Activated CD4-positive, alpha-beta T cell treated with anti-CD3 and anti-CD28 coated beads, Interleukin-2, amount 10 ng/mL, durations not matched to agents 7 days and 5 days (primary cell): ENCODE results near the gene OR10H4. TPM values are rescaled to one million over a fixed set of nuclear protein-coding genes. Genes with fewer than 3 reads are reported as not detected.
"Not testable (repeated sequence)": the region's sequence is repeated elsewhere in the genome, so short reads cannot be mapped to it uniquely, and the experiment has no call there.

ENCODE experiments used
- CTCF ChIA-PET: fragments of 350-600 bp; sonication (Branson Sonifier 250); formaldehyde crosslinking; loops from one replicate; lab custom pipeline; 2021; ENCODE audit warnings: antibody characterized with exemption; lab: Charles Lee
- POLR2A ChIA-PET: fragments of 350-600 bp; sonication (Branson Sonifier 250); formaldehyde crosslinking; loops from one replicate; lab custom pipeline; 2021; ENCODE audit warnings: antibody characterized with exemption; lab: Charles Lee
- DNase-seq: peaks from one replicate; pipeline ENCODE4 v3.0.0-alpha.2; 2020
- H3K27ac Mint-ChIP-seq: one replicate; pipeline ENCODE4 v1.8.0; 2021; ENCODE audit warnings: mild to moderate bottlenecking, moderate library complexity, mixed read lengths
- H3K27me3 Mint-ChIP-seq: one replicate; pipeline ENCODE4 v1.8.0; 2021; ENCODE audit warnings: mixed read lengths
- H3K36me3 Mint-ChIP-seq: one replicate; pipeline ENCODE4 v1.8.0; 2021; ENCODE audit warnings: low read depth, mixed read lengths
- H3K4me1 Mint-ChIP-seq: one replicate; pipeline ENCODE4 v1.8.0; 2021; ENCODE audit warnings: mixed read lengths
- H3K4me3 Mint-ChIP-seq: one replicate; pipeline ENCODE4 v1.8.0; 2021; ENCODE audit warnings: mild to moderate bottlenecking, moderate library complexity, mixed read lengths
- H3K9me3 Mint-ChIP-seq: one replicate; pipeline ENCODE4 v1.8.0; 2021; ENCODE audit warnings: mixed read lengths
- total RNA-seq, 2 experiments: library from RNA; stranded (reverse); gene quantifications; one replicate each; pipeline ENCODE4 v1.2.3, GENCODE V29; 2021

Gene OR10H4, protein sequence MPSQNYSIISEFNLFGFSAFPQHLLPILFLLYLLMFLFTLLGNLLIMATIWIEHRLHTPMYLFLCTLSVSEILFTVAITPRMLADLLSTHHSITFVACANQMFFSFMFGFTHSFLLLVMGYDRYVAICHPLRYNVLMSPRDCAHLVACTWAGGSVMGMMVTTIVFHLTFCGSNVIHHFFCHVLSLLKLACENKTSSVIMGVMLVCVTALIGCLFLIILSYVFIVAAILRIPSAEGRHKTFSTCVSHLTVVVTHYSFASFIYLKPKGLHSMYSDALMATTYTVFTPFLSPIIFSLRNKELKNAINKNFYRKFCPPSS
- total RNA-seq: not detected

DNA sequence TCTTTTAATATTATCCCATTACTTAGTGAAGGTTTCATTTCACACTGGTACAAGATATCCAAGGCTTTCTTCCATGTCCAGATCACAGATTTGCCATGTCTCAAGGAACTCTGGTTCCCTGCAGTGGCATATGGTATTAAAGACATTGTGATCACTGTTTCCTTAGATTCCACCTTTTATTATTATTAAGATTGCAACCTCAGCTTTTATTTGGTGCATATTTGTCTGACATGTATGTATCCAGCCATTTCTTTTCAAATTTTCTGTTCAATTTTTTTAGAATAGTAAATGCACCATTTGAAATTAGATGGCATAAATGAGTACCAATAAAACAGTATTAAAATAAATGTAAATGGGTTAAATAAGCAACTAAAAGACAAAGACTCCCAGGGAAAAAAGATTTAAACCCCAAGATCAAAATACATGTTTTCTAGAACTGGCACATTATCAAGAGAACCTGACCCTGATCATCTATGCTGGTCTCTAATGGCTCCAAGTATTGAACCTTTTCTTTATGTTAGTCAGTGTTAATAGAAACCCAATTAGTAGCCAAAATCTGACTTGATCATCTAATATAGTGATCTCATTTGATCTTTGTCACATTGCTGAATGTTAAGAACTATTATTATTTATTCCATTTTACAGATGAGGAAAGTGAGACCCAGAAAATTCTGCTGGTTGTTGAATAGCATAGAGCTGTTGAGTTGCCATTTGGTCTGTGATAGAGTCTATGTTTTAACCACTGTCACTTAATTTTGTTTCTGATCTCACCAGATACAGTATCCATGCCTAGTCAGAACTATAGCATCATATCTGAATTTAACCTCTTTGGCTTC, at the start of gene OR10H4:
Gene OR10H4, plus strand, starts transcription at position 786 of the 836 bp plus-strand sequence. Its CDS starts 0 bp downstream, at position 786.
- Mint-ChIP-seq H3K27me3 (peaks cover 34% of the 10 kb centered on the region), H3K9me3 (peaks cover 15% of the 10 kb centered on the region)
- no peak for DNase-seq

DNA sequence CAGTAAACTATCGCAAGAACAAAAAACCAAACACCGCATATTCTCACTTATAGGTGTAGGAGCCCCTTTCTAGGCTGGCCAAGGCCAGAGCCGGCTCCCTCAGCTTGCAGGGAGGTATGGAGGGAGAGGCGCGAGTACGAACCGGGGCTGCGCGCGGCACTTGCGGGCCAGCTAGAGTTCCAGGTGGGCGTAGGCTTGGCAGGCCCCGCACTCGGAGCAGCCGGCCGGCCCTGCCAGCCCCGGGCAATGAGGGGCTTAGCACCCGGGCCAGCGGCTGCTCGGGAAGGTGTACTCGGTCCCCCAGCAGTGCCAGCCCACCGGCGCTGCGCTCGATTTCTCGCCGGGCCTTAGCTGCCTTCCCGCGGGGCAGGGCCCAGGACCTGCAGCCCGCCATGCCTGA, 49.2 kb upstream of the OR10H4 start:
- CTCF ChIA-PET, H3K9me3 Mint-ChIP-seq, H3K4me3 Mint-ChIP-seq, H3K4me1 Mint-ChIP-seq, DNase-seq, POLR2A ChIA-PET, H3K27ac Mint-ChIP-seq, H3K36me3 Mint-ChIP-seq: not testable (repeated sequence)
- peaks cover 39% of the 10 kb centered on the region for H3K27me3 Mint-ChIP-seq

More for the DNA sequence above, at the start of gene OR10H4:
- no peaks in the 10 kb centered on the region for H3K4me1 Mint-ChIP-seq
- no peak within 1 kb of the TSS for H3K27ac Mint-ChIP-seq
- POLR2A ChIA-PET: no interaction called here
- CTCF ChIA-PET: no interaction called here
- no peaks in the 10 kb centered on the region for H3K36me3 Mint-ChIP-seq
- H3K4me3 Mint-ChIP-seq: no peak within 1 kb of the TSS

GRCh38 chr19:15900032-15900431, 48.8 kb upstream of the OR10H4 start:
- CTCF ChIA-PET, H3K27ac Mint-ChIP-seq, POLR2A ChIA-PET, H3K36me3 Mint-ChIP-seq, H3K4me3 Mint-ChIP-seq, H3K4me1 Mint-ChIP-seq, DNase-seq, H3K9me3 Mint-ChIP-seq: not testable (repeated sequence)
- peaks cover 44% of the 10 kb centered on the region for H3K27me3 Mint-ChIP-seq

DNA sequence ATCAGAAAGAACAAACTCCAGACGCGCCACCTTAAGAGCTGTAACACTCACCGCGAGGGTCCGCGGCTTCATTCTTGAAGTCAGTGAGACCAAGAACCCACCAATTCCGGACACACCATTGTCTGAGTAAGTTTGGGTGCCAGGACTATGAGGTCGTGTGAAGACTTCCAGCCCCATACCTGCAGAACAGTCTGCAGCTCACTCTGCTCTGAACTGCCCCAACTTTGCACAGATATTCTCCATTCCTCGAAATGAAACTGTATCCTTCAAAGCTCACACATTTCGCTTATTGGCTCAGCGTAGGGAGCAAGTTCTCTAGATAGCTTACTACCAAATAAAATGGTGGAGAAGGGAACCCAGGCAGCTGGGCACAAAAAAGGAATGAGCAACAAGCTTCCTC, 48.3 kb upstream of the OR10H4 start:
- no peak for DNase-seq
- POLR2A ChIA-PET: no interaction called here
- Mint-ChIP-seq H3K4me3 (no peak overlapping the region), H3K36me3 (no peaks in the 10 kb centered on the region), H3K27ac (no peak overlapping the region), H3K9me3 (peaks cover 6% of the 10 kb centered on the region), H3K4me1 (peaks cover 6% of the 10 kb centered on the region), H3K27me3 (peaks cover 47% of the 10 kb centered on the region)
- CTCF ChIA-PET: no interaction called here

DNA sequence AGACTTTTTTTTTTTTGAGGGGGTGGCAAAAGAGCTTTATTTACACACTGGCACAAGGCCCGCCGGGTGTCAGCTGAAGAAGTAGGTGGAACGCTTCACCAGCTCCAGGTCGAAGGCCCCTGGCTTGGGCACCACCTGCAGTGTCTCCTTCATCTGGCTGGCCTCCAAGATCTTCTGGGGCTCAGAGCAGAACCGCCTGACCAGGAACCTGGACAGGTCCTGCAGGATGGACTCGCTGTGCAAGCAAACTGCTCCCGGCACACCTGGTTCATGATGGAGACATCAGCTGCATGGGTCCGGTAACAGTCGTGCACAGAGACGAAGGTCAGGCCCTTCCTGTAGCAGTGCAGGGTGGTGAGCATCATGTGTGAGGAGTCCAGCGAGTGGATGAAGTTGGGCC, 46.6 kb upstream of the OR10H4 start:
- Mint-ChIP-seq H3K4me1 (peaks cover 6% of the 10 kb centered on the region), H3K27me3 (peaks cover 60% of the 10 kb centered on the region), H3K27ac (no peak overlapping the region), H3K9me3 (peaks cover 6% of the 10 kb centered on the region), H3K36me3 (no peaks in the 10 kb centered on the region), H3K4me3 (no peak overlapping the region)
- DNase-seq: no peak
- ChIA-PET POLR2A (no interaction called here), CTCF (interaction anchor here (0.6 kb wide), 1 partner anchor 1627 kb away, joined by 5 read pairs; no protein-coding TSS in a partner anchor)

DNA sequence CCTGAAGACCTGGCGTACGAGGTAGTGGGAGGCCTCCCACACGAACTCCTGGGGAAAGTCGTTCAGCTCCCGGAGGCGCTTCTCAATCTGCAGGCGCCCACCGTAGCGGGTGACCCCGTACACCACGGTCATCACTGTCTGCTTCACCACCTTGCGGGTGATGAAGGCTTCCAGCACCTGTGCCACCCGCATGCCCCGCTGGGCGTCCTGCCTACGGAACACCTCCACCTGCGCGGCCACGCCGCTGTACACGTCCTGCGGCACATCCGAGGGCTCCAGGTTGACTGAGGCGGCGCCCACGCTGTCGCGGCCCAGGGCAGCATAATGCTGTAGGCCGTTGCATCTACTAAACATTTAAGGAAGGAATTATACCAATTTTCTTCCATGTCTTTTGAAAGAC, 45.9 kb upstream of the OR10H4 start:
- POLR2A ChIA-PET, H3K36me3 Mint-ChIP-seq, H3K9me3 Mint-ChIP-seq, CTCF ChIA-PET, H3K4me1 Mint-ChIP-seq, DNase-seq, H3K27ac Mint-ChIP-seq, H3K4me3 Mint-ChIP-seq: not testable (repeated sequence)
- peaks cover 63% of the 10 kb centered on the region for H3K27me3 Mint-ChIP-seq

GRCh38 chr19:15905026-15905425, 43.8 kb upstream of the OR10H4 start:
- CTCF ChIA-PET: no interaction called here
- Mint-ChIP-seq H3K36me3 (no peaks in the 10 kb centered on the region), H3K27ac (no peak overlapping the region), H3K9me3 (peaks cover 6% of the 10 kb centered on the region), H3K4me1 (peaks cover 6% of the 10 kb centered on the region), H3K27me3 (peaks cover 61% of the 10 kb centered on the region), H3K4me3 (no peak overlapping the region)
- POLR2A ChIA-PET: no interaction called here
- no peak for DNase-seq

DNA sequence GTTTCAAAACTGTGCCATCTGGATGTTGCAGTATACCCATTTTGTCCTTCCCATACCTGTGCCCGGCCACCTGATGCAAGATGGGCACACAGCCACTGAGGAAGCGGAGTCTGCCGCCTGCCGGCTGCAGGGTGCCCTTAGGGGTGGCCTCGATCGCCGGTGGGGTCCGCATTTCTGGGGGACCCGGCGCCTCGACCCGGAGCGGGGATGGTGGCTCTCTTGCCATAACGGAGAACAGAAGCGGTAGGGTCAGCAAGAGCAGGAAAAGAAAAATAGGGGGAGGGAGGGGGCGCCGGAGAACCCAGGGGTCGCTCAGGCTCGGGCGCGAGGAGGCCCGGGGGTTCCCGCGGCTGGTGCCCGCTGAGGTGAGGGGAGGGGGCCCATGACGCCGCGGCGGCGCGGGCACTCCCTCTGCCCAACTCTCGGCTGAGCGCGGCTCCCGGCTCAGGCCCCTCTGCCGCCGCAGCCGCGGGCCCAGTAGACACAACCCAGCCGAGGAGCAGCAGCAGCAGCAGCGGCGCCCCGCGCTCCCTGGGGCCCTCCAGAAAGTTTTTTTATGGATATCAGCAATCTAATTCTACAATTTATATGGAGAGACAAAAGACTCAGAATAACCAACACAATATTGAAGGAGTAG, 37.1 kb upstream of the OR10H4 start:
- H3K4me3 Mint-ChIP-seq: no peak overlapping the region
- CTCF ChIA-PET: no interaction called here
- H3K27ac Mint-ChIP-seq: no peak overlapping the region
- peaks cover 2% of the 10 kb centered on the region for H3K9me3 Mint-ChIP-seq
- no peaks in the 10 kb centered on the region for H3K36me3 Mint-ChIP-seq
- POLR2A ChIA-PET: no interaction called here
- H3K4me1 Mint-ChIP-seq: no peaks in the 10 kb centered on the region
- H3K27me3 Mint-ChIP-seq: peaks cover 55% of the 10 kb centered on the region
- DNase-seq: no peak

DNA sequence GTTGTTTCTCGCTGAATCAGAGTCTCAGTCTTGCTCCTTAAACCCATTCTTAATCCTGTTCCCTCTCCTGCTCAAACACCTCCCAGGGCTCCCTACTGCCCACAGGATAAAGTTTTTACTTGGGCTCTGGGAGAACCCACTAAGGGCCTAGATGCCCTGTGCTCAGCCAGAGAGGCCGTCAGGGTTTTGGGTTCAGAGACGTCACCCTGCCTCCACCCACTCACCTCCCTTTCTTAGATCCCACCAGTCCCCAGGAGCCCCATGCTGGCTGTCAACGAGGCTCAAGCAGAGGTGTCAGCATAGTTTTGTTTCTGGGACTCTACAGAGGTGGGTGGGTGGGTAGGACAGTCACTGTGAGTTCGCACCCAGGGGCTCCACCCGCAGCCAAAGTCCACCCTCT, 35.4 kb upstream of the OR10H4 start:
- H3K36me3 Mint-ChIP-seq: no peaks in the 10 kb centered on the region

DNA sequence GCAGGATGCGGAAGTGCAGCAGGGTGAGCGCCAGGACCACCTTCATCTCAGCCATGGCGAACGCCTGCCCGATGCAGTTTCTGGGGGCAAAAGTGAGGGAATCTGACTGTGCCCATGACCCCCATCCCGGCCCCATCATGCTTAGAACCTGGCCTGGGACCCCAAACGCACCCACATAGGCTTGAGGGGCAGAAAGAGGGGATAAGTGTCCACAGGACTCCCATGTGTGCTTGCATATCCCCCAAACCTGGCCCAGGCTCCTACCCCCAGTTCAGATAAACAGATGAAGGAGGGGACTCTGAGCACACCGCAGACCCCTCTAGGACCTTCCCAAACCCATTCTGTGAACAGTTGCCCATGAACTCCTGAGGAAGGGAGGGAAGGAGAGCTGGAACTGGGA, 35.0 kb upstream of the OR10H4 start:
- Mint-ChIP-seq H3K36me3 (no peaks in the 10 kb centered on the region), H3K27me3 (peaks cover 59% of the 10 kb centered on the region), H3K9me3 (peaks cover 2% of the 10 kb centered on the region), H3K4me3 (no peak overlapping the region), H3K27ac (no peak overlapping the region), H3K4me1 (no peaks in the 10 kb centered on the region)
- DNase-seq: no peak
- ChIA-PET POLR2A (no interaction called here), CTCF (no interaction called here)

More for the DNA sequence above, 35.4 kb upstream of the OR10H4 start:
- DNase-seq: no peak
- POLR2A ChIA-PET: no interaction called here
- Mint-ChIP-seq H3K27ac (no peak overlapping the region), H3K9me3 (peaks cover 2% of the 10 kb centered on the region), H3K4me1 (no peaks in the 10 kb centered on the region), H3K4me3 (no peak overlapping the region), H3K27me3 (peaks cover 58% of the 10 kb centered on the region)
- CTCF ChIA-PET: no interaction called here

DNA sequence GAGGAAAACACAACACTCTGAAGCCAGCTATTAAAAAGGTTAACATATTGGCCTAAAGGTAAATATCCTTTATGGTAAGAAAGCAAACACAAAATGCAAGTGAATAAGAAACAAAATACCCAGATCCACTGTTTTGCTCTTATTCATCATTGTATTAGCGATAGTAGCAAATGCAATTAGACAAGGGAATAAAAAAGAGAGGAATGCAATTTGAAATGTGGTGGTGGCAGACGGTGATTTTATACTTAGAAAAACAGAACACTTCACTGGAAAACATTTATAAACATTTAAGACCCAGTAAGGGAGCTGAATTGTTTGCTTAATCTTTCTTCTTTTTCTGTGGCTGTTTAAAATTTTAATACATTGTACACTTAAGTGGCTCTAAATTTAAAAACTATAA, 33.7 kb upstream of the OR10H4 start:
- Mint-ChIP-seq H3K9me3 (peaks cover 2% of the 10 kb centered on the region), H3K27me3 (peaks cover 57% of the 10 kb centered on the region), H3K36me3 (no peaks in the 10 kb centered on the region), H3K4me3 (no peak overlapping the region), H3K4me1 (no peaks in the 10 kb centered on the region), H3K27ac (no peak overlapping the region)
- ChIA-PET CTCF (no interaction called here), POLR2A (no interaction called here)
- DNase-seq: no peak

DNA sequence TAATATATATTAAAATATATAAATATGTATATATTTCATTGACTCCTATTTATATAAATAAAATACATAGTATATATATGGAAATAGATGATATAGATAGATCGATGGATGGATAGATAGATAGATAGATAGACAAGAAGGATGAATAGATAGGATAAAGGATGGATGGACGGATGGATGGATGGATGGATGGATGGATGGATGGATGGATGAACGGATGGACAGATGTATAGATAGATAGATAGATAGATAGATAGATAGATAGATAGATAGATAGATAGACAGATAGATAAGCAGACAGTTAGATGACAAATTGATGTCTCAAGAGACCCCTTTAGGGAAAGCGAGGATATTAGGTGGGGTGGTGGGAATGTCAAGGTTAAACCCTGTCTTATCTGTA, 29.6 kb upstream of the OR10H4 start:
- no peak overlapping the region for H3K4me3 Mint-ChIP-seq
- H3K27me3 Mint-ChIP-seq: peaks cover 36% of the 10 kb centered on the region
- H3K9me3 Mint-ChIP-seq: peaks cover 2% of the 10 kb centered on the region
- no peaks in the 10 kb centered on the region for H3K36me3 Mint-ChIP-seq
- ChIA-PET CTCF (no interaction called here), POLR2A (no interaction called here)
- no peak for DNase-seq
- no peaks in the 10 kb centered on the region for H3K4me1 Mint-ChIP-seq
- no peak overlapping the region for H3K27ac Mint-ChIP-seq

DNA sequence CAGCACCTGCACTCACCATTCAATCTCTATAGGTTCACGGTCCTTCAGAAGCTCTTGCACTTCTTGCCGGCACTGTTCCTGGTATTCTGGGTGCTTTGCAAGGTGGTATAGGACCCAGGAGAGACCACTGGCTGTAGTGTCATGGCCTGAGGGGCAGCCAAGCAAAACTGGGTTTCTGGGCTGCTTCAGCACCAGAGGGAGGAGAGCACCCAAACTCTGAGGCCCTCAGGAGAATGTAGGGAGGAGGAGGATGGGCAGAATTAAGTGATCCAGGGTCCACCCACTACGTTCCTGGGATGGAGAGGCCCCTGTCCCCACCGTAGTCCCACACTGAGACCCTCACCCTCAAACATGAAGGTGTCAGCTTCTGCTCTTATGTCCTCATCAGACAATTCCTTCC, 26.8 kb upstream of the OR10H4 start:
- ChIA-PET CTCF (no interaction called here), POLR2A (no interaction called here)
- peaks cover 27% of the 10 kb centered on the region for H3K27me3 Mint-ChIP-seq
- DNase-seq: no peak
- H3K36me3 Mint-ChIP-seq: no peaks in the 10 kb centered on the region
- H3K4me3 Mint-ChIP-seq: no peak overlapping the region
- no peak overlapping the region for H3K27ac Mint-ChIP-seq
- no peaks in the 10 kb centered on the region for H3K9me3 Mint-ChIP-seq
- H3K4me1 Mint-ChIP-seq: no peaks in the 10 kb centered on the region
